ENCODE results near the gene WBP2. TPM values are rescaled to one million over a fixed set of nuclear protein-coding genes. Genes with fewer than 3 reads are reported as not detected.

Gene WBP2
- polyA plus RNA-seq, 1 donor from 2014 or later: 21.7 TPM

- Histone ChIP-seq H3K4me2 (ENCODE audit: low read length) (no peak overlapping the region), H3K4me3 (ENCODE audit: low read length) (no peak overlapping the region), H4K20me1 (ENCODE audit: insufficient read depth) (no peaks in the 10 kb centered on the region), H3K36me3 (ENCODE audit: insufficient read depth, low read length) (no peaks in the 10 kb centered on the region), H3F3A (ENCODE audit: insufficient read depth, low read length, poor library complexity, severe bottlenecking) (no peaks in the 10 kb centered on the region), H3K27ac (ENCODE audit: low read length) (no peak overlapping the region), H3K9ac (ENCODE audit: low read length) (no peak overlapping the region), H3K27me3 (ENCODE audit: insufficient read depth, low read depth, low read length) (no peaks in the 10 kb centered on the region), H3K9me3 (ENCODE audit: low read length) (no peaks in the 10 kb centered on the region), H2AFZ (ENCODE audit: low read depth, low read length) (no peak overlapping the region), H3K79me2 (replicated peaks; ENCODE audit: insufficient read depth, low read length) (no peaks in the 10 kb centered on the region), H3K9me2 (ENCODE audit: insufficient read depth, low read length) (no peaks in the 10 kb centered on the region)
- no peak for TF ChIP-seq RAD21 (conservative IDR thresholded peaks at IDR 0.05)
- no peak for TF ChIP-seq SMC3 (conservative IDR thresholded peaks at IDR 0.05; ENCODE audit: poor library complexity)
- TF ChIP-seq, protein P1, sequence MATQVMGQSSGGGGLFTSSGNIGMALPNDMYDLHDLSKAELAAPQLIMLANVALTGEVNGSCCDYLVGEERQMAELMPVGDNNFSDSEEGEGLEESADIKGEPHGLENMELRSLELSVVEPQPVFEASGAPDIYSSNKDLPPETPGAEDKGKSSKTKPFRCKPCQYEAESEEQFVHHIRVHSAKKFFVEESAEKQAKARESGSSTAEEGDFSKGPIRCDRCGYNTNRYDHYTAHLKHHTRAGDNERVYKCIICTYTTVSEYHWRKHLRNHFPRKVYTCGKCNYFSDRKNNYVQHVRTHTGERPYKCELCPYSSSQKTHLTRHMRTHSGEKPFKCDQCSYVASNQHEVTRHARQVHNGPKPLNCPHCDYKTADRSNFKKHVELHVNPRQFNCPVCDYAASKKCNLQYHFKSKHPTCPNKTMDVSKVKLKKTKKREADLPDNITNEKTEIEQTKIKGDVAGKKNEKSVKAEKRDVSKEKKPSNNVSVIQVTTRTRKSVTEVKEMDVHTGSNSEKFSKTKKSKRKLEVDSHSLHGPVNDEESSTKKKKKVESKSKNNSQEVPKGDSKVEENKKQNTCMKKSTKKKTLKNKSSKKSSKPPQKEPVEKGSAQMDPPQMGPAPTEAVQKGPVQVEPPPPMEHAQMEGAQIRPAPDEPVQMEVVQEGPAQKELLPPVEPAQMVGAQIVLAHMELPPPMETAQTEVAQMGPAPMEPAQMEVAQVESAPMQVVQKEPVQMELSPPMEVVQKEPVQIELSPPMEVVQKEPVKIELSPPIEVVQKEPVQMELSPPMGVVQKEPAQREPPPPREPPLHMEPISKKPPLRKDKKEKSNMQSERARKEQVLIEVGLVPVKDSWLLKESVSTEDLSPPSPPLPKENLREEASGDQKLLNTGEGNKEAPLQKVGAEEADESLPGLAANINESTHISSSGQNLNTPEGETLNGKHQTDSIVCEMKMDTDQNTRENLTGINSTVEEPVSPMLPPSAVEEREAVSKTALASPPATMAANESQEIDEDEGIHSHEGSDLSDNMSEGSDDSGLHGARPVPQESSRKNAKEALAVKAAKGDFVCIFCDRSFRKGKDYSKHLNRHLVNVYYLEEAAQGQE (IDR thresholded peaks at IDR 0.05; ENCODE audit: borderline replicate concordance): no peak
- TF ChIP-seq EZH2 (IDR thresholded peaks at IDR 0.05; ENCODE audit: borderline replicate concordance, insufficient read depth, low read length, poor library complexity, severe bottlenecking): no peak
- no peak for TF ChIP-seq POLR2AphosphoS5 (IDR thresholded peaks at IDR 0.05)
- TF ChIP-seq, protein P2, sequence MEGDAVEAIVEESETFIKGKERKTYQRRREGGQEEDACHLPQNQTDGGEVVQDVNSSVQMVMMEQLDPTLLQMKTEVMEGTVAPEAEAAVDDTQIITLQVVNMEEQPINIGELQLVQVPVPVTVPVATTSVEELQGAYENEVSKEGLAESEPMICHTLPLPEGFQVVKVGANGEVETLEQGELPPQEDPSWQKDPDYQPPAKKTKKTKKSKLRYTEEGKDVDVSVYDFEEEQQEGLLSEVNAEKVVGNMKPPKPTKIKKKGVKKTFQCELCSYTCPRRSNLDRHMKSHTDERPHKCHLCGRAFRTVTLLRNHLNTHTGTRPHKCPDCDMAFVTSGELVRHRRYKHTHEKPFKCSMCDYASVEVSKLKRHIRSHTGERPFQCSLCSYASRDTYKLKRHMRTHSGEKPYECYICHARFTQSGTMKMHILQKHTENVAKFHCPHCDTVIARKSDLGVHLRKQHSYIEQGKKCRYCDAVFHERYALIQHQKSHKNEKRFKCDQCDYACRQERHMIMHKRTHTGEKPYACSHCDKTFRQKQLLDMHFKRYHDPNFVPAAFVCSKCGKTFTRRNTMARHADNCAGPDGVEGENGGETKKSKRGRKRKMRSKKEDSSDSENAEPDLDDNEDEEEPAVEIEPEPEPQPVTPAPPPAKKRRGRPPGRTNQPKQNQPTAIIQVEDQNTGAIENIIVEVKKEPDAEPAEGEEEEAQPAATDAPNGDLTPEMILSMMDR (IDR thresholded peaks at IDR 0.05; ENCODE audit: poor library complexity, severe bottlenecking): no peak
- no peak for TF ChIP-seq MXI1 (conservative IDR thresholded peaks at IDR 0.05; ENCODE audit: poor library complexity, severe bottlenecking)
- TF ChIP-seq TAF1 (IDR thresholded peaks at IDR 0.05; ENCODE audit: low read depth): no peak
- no peak for TF ChIP-seq EP300 (conservative IDR thresholded peaks at IDR 0.05; ENCODE audit: poor library complexity, severe bottlenecking)
Measured at GRCh38 chr17:75820094-75821080, 34.7 kb downstream of the WBP2 start.

GRCh38 chr17:75819678-75820077 lies 35.5 kb downstream of the WBP2 start:
- Histone ChIP-seq H3K4me3 (ENCODE audit: low read length) (no peak overlapping the region), H3F3A (ENCODE audit: insufficient read depth, low read length, poor library complexity, severe bottlenecking) (no peaks in the 10 kb centered on the region), H3K27me3 (ENCODE audit: insufficient read depth, low read depth, low read length) (no peaks in the 10 kb centered on the region), H2AFZ (ENCODE audit: low read depth, low read length) (no peak overlapping the region), H3K9me3 (ENCODE audit: low read length) (no peaks in the 10 kb centered on the region), H3K9ac (ENCODE audit: low read length) (no peak overlapping the region), H3K4me2 (ENCODE audit: low read length) (no peak overlapping the region), H3K9me2 (ENCODE audit: insufficient read depth, low read length) (no peaks in the 10 kb centered on the region), H3K79me2 (replicated peaks; ENCODE audit: insufficient read depth, low read length) (no peaks in the 10 kb centered on the region), H3K36me3 (ENCODE audit: insufficient read depth, low read length) (no peaks in the 10 kb centered on the region), H3K27ac (ENCODE audit: low read length) (no peak overlapping the region), H4K20me1 (ENCODE audit: insufficient read depth) (no peaks in the 10 kb centered on the region)
- TF ChIP-seq MXI1 (conservative IDR thresholded peaks at IDR 0.05; ENCODE audit: poor library complexity, severe bottlenecking) (no peak), EZH2 (IDR thresholded peaks at IDR 0.05; ENCODE audit: borderline replicate concordance, insufficient read depth, low read length, poor library complexity, severe bottlenecking) (no peak), RAD21 (conservative IDR thresholded peaks at IDR 0.05) (no peak), EP300 (conservative IDR thresholded peaks at IDR 0.05; ENCODE audit: poor library complexity, severe bottlenecking) (no peak), POLR2AphosphoS5 (IDR thresholded peaks at IDR 0.05) (no peak), SMC3 (conservative IDR thresholded peaks at IDR 0.05; ENCODE audit: poor library complexity) (no peak), TAF1 (IDR thresholded peaks at IDR 0.05; ENCODE audit: low read depth) (no peak)
- TF ChIP-seq, protein P1 (IDR thresholded peaks at IDR 0.05; ENCODE audit: borderline replicate concordance): no peak
- TF ChIP-seq, protein P2 (IDR thresholded peaks at IDR 0.05; ENCODE audit: poor library complexity, severe bottlenecking): no peak
